Neutrophil (primary cell): Measurements from ENCODE around the gene PER2.

Experiments
- H3K27ac ChIP-seq: fragments of 200-600 bp; sonication (generic); 2 replicates; pipeline ENCODE4 v1.5.1; 2016; ENCODE audit warnings: mild to moderate bottlenecking, moderate library complexity
- H3K27me3 ChIP-seq: fragments of 200-600 bp; sonication (generic); 2 replicates; pipeline ENCODE4 v1.6.0; 2016; ENCODE audit warnings: mild to moderate bottlenecking
- H3K36me3 ChIP-seq: fragments of 200-600 bp; sonication (generic); 2 replicates; pipeline ENCODE4 v1.5.1; 2017
- H3K4me1 ChIP-seq, 2 experiments: fragments of 200-600 bp in 1 of 2; sonication (generic) in 1 of 2; 1 replicate in 1 of 2; 2 replicates in 1 of 2; pipeline versions ENCODE4 v1.5.1 to v1.6.1; 2013 to 2016; ENCODE audit warnings: low read depth in 1 of 2, low read length in 1 of 2, mild to moderate bottlenecking in 1 of 2, moderate library complexity in 1 of 2; ENCODE audit not compliant: control insufficient read depth in 1 of 2, insufficient read depth in 1 of 2
- H3K4me3 ChIP-seq, 2 experiments: fragments of 200-600 bp in 1 of 2; sonication (generic) in 1 of 2; 1 replicate in 1 of 2; 2 replicates in 1 of 2; pipeline ENCODE4 v1.5.1; 2013 to 2016; ENCODE audit warnings: low read depth in 1 of 2, low read length in 1 of 2, mild to moderate bottlenecking in 1 of 2, moderate library complexity in 1 of 2
- H3K9me3 ChIP-seq: fragments of 200-600 bp; sonication (generic); 2 replicates; pipeline ENCODE4 v1.5.1; 2016
- TF ChIP-seq, protein P1 (sequence below): fragments of 200-600 bp; sonication (generic); IDR thresholded peaks from 2 replicates; pipeline ENCODE4 v1.5.1; 2016; ENCODE audit warnings: antibody characterized with exemption

The PER2 gene

GRCh38 chr2:238282861-238283738 lies 5.3 kb downstream of the PER2 start:
- Histone ChIP-seq H3K4me3 (no peak overlapping the region), H3K27ac (no peak overlapping the region), H3K36me3 (no peaks in the 10 kb centered on the region), H3K9me3 (no peaks in the 10 kb centered on the region), H3K4me1 (peaks cover 25 to 31% of the 10 kb centered on the region in 2 experiments), H3K27me3 (no peaks in the 10 kb centered on the region)
- TF ChIP-seq, protein P1, sequence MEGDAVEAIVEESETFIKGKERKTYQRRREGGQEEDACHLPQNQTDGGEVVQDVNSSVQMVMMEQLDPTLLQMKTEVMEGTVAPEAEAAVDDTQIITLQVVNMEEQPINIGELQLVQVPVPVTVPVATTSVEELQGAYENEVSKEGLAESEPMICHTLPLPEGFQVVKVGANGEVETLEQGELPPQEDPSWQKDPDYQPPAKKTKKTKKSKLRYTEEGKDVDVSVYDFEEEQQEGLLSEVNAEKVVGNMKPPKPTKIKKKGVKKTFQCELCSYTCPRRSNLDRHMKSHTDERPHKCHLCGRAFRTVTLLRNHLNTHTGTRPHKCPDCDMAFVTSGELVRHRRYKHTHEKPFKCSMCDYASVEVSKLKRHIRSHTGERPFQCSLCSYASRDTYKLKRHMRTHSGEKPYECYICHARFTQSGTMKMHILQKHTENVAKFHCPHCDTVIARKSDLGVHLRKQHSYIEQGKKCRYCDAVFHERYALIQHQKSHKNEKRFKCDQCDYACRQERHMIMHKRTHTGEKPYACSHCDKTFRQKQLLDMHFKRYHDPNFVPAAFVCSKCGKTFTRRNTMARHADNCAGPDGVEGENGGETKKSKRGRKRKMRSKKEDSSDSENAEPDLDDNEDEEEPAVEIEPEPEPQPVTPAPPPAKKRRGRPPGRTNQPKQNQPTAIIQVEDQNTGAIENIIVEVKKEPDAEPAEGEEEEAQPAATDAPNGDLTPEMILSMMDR: no peak

- TF ChIP-seq, protein P1: no peak
- no peaks in the 10 kb centered on the region for H3K9me3 ChIP-seq
- no peak overlapping the region for H3K27ac ChIP-seq
Measured at GRCh38 chr2:238281826-238282480, 6.5 kb downstream of the PER2 start.

DNA sequence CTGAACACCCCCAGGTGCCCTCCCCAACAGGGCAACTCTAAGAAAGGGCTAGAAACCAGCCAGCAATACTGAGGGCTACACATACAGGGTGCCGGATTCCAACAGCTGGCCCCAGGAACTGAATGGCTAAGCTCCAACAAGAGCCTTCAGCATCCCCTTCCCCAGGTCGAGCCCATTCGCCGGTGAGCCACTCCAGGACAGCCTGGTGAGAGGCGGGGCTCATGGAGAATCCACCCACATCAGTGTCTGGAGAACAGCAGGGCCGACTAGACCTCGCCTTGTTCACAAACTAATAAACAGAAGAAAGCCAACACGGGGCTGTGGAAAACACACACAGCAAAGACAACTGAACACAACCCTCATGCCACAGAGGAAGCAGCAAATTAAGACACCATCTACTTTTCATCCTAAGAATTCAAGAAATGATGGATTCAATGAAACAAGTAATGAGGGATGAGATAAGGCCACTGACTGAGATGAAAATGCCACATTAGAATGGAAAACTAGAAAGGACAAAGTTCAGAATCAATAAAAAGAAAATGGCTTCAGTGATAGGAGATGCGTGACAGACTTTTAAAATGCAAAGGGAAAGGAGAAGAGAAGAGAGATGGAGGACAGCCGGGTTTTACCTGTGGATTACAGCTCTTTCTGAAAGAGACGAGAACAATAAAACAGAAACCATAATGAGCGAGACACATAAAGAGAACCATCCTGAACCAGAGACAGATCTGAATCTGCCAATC lies 8.2 kb downstream of the PER2 start:
- Histone ChIP-seq H3K4me3 (no peak overlapping the region), H3K9me3 (no peaks in the 10 kb centered on the region), H3K27ac (no peak overlapping the region), H3K27me3 (no peaks in the 10 kb centered on the region), H3K36me3 (peaks cover 8% of the 10 kb centered on the region), H3K4me1 (peaks cover 14% of the 10 kb centered on the region in 2 experiments)
- TF ChIP-seq, protein P1: no peak

More at GRCh38 chr2:238281826-238282480, 6.5 kb downstream of the PER2 start:
- H3K36me3 ChIP-seq: no peaks in the 10 kb centered on the region
- no peak overlapping the region for H3K4me3 ChIP-seq
- peaks cover 14 to 19% of the 10 kb centered on the region in 2 experiments for H3K4me1 ChIP-seq
- no peaks in the 10 kb centered on the region for H3K27me3 ChIP-seq

GRCh38 chr2:238279324-238279682 lies 9.1 kb downstream of the PER2 start:
- TF ChIP-seq, protein P1: no peak

DNA sequence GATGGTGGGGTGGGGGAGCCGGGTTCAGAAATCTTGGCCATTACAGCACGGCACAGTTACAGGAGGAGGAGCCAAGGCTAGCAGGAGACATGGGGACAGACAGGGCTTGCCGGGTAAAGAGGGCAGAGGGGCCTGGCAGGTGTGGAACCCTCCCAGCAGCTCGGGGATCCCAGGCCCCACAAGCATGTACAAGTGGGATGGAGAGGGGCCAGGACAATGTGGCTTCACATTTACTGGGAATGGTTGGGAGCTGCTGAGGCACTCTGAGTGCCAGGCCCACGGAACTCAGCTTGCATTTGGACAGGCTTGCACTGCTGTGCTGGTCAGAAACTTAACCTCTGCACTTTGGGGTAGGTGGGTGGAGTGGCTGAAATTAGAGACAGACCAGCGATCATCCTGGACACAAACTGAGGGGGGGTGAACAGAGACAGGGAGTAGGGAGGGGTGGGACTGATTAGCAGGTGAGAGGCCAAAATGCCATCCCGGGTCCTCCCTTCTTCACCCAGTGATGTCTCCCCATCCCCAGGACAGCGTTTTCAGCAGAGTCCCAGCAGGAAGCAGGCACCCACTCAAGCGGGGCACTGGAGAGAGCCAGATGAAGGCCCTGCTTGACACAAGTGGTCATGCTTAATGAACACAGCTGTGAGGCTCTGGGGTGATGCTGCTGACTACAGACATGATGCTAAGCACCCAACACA lies 9.6 kb downstream of the PER2 start:
- Histone ChIP-seq H3K27me3 (no peaks in the 10 kb centered on the region), H3K36me3 (peaks cover 8% of the 10 kb centered on the region), H3K27ac (no peak overlapping the region), H3K4me3 (no peak overlapping the region), H3K9me3 (no peaks in the 10 kb centered on the region), H3K4me1 (peaks cover 20% of the 10 kb centered on the region in 2 experiments)
- TF ChIP-seq, protein P1: no peak

More at GRCh38 chr2:238279324-238279682, 9.1 kb downstream of the PER2 start:
- H3K27ac ChIP-seq: no peak overlapping the region
- no peaks in the 10 kb centered on the region for H3K27me3 ChIP-seq
- H3K9me3 ChIP-seq: no peaks in the 10 kb centered on the region
- H3K4me3 ChIP-seq: no peak overlapping the region
- H3K36me3 ChIP-seq: peaks cover 8% of the 10 kb centered on the region
- H3K4me1 ChIP-seq: peaks cover 15 to 18% of the 10 kb centered on the region in 2 experiments
